Gastroesophageal sphincter (tissue), 4 donors: ENCODE results near the gene CYBRD1. TPM values are rescaled to one million over a fixed set of nuclear protein-coding genes. Genes with fewer than 3 reads are reported as not detected.
"Not testable (repeated sequence)": the region's sequence is repeated elsewhere in the genome, so short reads cannot be mapped to it uniquely, and the experiment has no call there.

Source experiments
- ATAC-seq: fragments of 150-250 bp; one replicate; pipeline ENCODE4 v1.9.1; 2016; ENCODE audit warnings: mild to moderate bottlenecking, moderate library complexity
- H3K27ac ChIP-seq, 4 donors: fragments of 200-600 bp; sonication (generic) in 3 of 4; 1 replicate in 3 of 4; 2 replicates in 1 of 4; pipeline ENCODE4 v1.5.1; 2016 to 2019
- H3K27me3 ChIP-seq: fragments of 200-600 bp; sonication (generic); one replicate; pipeline ENCODE4 v1.5.1; 2019
- H3K36me3 ChIP-seq, 2 donors: fragments of 200-600 bp; sonication (generic); one replicate each; pipeline ENCODE4 v1.5.1; 2019; ENCODE audit warnings: control low read depth in 1 of 2
- H3K4me1 ChIP-seq, 3 donors: fragments of 200-600 bp; sonication (generic); 1 replicate in 2 of 3; 2 replicates in 1 of 3; pipeline ENCODE4 v1.5.1; 2016 to 2019; ENCODE audit warnings: control low read depth in 2 of 3
- H3K4me3 ChIP-seq, 2 donors: fragments of 200-600 bp; sonication (generic); one replicate each; pipeline ENCODE4 v1.5.1; 2019; ENCODE audit warnings: mild to moderate bottlenecking in 1 of 2, moderate library complexity in 1 of 2
- H3K9me3 ChIP-seq, 3 donors: fragments of 200-600 bp; sonication (generic); one replicate each; pipeline ENCODE4 v1.5.1; 2017 to 2019; ENCODE audit warnings: control low read depth in 2 of 3
- CTCF ChIP-seq, 4 experiments: fragments of 200-600 bp in 2 of 4; fragments of 450-650 bp in 2 of 4; sonication (generic) in 1 of 4; IDR thresholded peaks; one replicate each; pipeline ENCODE4 v1.5.1; 2017 to 2019; ENCODE audit warnings: antibody characterized with exemption in 4 of 4, mild to moderate bottlenecking in 2 of 4, moderate library complexity in 2 of 4
- EP300 ChIP-seq: sonication (generic); formaldehyde crosslinking; IDR thresholded peaks from one replicate; pipeline ENCODE4 v1.6.1; 2017; ENCODE audit warnings: antibody characterized with exemption, mild to moderate bottlenecking
- POLR2A ChIP-seq, 2 donors: fragments of 450-650 bp; IDR thresholded peaks; one replicate each; pipeline ENCODE4 v1.6.1; 2017; ENCODE audit warnings: antibody characterized with exemption in 2 of 2, mild to moderate bottlenecking in 2 of 2, moderate library complexity in 1 of 2
- POLR2AphosphoS5 ChIP-seq: sonication (generic); formaldehyde crosslinking; IDR thresholded peaks from one replicate; pipeline ENCODE4 v1.6.1; 2017; ENCODE audit warnings: antibody characterized with exemption
- WGBS, 2 donors: methylation state at CpG; one replicate each; pipeline ENCODE4 v1.1.5; 2018; ENCODE audit warnings: low coverage in 1 of 2; 5-methylcytosine and 5-hydroxymethylcytosine counted together
- total RNA-seq, 4 donors: library from RNA; depleted of rRNA; stranded (reverse); fragments of >200 nt; gene quantifications; one replicate each; pipeline ENCODE4 v1.1.0, GENCODE V29; 2016

Gene CYBRD1
- total RNA-seq, 4 donors from 2014 or later: 168 to 365 (median 242) TPM

- peak; percentile 76 for ATAC-seq
- peak overlapping the region in 1 of 4 donors; percentile 45 for H3K27ac ChIP-seq
- no peaks in the 10 kb centered on the region for H3K9me3 ChIP-seq
- no peaks in the 10 kb centered on the region for H3K27me3 ChIP-seq
- TF ChIP-seq POLR2A (IDR thresholded peaks at IDR 0.05) (no peak), POLR2AphosphoS5 (no peak), EP300 (no peak), CTCF (IDR thresholded peaks at IDR 0.05) (no peak)
- WGBS, 2 donors: 28 to 50% methylated on average over 2 to 7 of the region's 7 CpGs
- H3K36me3 ChIP-seq: peaks cover 0 to 12% of the 10 kb centered on the region in 2 donors
- H3K4me1 ChIP-seq: peaks cover 0 to 55% (median 8%) of the 10 kb centered on the region in 3 donors
- H3K4me3 ChIP-seq: no peak overlapping the region
These were observed 9.0 kb downstream of the CYBRD1 start for GRCh38 chr2:171531291-171531690.

GRCh38 chr2:171531836-171532450 lies 9.7 kb downstream of the CYBRD1 start:
- no peak for TF ChIP-seq CTCF (IDR thresholded peaks at IDR 0.05)
- no peak for TF ChIP-seq POLR2A (IDR thresholded peaks at IDR 0.05)
- no peak for TF ChIP-seq EP300
- no peak for TF ChIP-seq POLR2AphosphoS5
- peak overlapping the region in 1 of 4 donors; percentile 45 for H3K27ac ChIP-seq
- no peaks in the 10 kb centered on the region for H3K9me3 ChIP-seq
- H3K4me1 ChIP-seq: peaks cover 0 to 48% (median 8%) of the 10 kb centered on the region in 3 donors
- H3K4me3 ChIP-seq: no peak overlapping the region
- WGBS, 2 donors: 18 to 24% methylated on average over 3 of the region's 3 CpGs
- peaks cover 0 to 12% of the 10 kb centered on the region in 2 donors for H3K36me3 ChIP-seq
- H3K27me3 ChIP-seq: no peaks in the 10 kb centered on the region
- ATAC-seq: no peak

- peaks cover 0 to 41% (median 8%) of the 10 kb centered on the region in 3 donors for H3K4me1 ChIP-seq
- H3K36me3 ChIP-seq: peaks cover 0 to 9% of the 10 kb centered on the region in 2 donors
- no peaks in the 10 kb centered on the region for H3K9me3 ChIP-seq
- H3K27me3 ChIP-seq: no peaks in the 10 kb centered on the region
- no peak overlapping the region for H3K27ac ChIP-seq
- no peak for TF ChIP-seq POLR2A (IDR thresholded peaks at IDR 0.05)
- TF ChIP-seq EP300: no peak
- no peak for TF ChIP-seq CTCF (IDR thresholded peaks at IDR 0.05)
- no peak for TF ChIP-seq POLR2AphosphoS5
- no peak for ATAC-seq
- 93% methylated on average over 1 of the region's 1 CpG; no CpG with 5 or more reads in 1 of the 2 donors for WGBS, 2 donors
- H3K4me3 ChIP-seq: no peak overlapping the region
These were observed 11.1 kb downstream of the CYBRD1 start for GRCh38 chr2:171533331-171533730.

GRCh38 chr2:171535528-171535927 lies 13.3 kb downstream of the CYBRD1 start:
- H3K36me3 ChIP-seq, H3K27me3 ChIP-seq, H3K9me3 ChIP-seq, H3K4me3 ChIP-seq, ATAC-seq, H3K27ac ChIP-seq: not testable (repeated sequence)
- peaks cover 0 to 35% (median 6%) of the 10 kb centered on the region in 3 donors for H3K4me1 ChIP-seq
- WGBS, 2 donors: 86 to 89% methylated on average over 4 of the region's 4 CpGs

- Histone ChIP-seq H3K4me3 (no peak overlapping the region), H3K4me1 (peaks cover 0 to 4% (median 0%) of the 10 kb centered on the region in 3 donors), H3K9me3 (no peaks in the 10 kb centered on the region), H3K27ac (no peak overlapping the region), H3K36me3 (peaks cover 0 to 42% of the 10 kb centered on the region in 2 donors), H3K27me3 (no peaks in the 10 kb centered on the region)
- WGBS, 2 donors: 67 to 75% methylated on average over 2 to 4 of the region's 4 CpGs
- TF ChIP-seq CTCF (IDR thresholded peaks at IDR 0.05): no peak
- no peak for TF ChIP-seq EP300
- TF ChIP-seq POLR2AphosphoS5: no peak
- no peak for TF ChIP-seq POLR2A (IDR thresholded peaks at IDR 0.05)
- no peak for ATAC-seq
These were observed 18.2 kb downstream of the CYBRD1 start for GRCh38 chr2:171540437-171540836.
